Limb (tissue), 2 donors: ENCODE results near the gene PERCC1.

Experiments used
- DNase-seq, 2 donors: peaks; one replicate each; pipeline ENCODE4 v3.0.0-alpha.2; 2016; ENCODE audit errors: extremely low spot score in 2 of 2

PERCC1 gene

DNA sequence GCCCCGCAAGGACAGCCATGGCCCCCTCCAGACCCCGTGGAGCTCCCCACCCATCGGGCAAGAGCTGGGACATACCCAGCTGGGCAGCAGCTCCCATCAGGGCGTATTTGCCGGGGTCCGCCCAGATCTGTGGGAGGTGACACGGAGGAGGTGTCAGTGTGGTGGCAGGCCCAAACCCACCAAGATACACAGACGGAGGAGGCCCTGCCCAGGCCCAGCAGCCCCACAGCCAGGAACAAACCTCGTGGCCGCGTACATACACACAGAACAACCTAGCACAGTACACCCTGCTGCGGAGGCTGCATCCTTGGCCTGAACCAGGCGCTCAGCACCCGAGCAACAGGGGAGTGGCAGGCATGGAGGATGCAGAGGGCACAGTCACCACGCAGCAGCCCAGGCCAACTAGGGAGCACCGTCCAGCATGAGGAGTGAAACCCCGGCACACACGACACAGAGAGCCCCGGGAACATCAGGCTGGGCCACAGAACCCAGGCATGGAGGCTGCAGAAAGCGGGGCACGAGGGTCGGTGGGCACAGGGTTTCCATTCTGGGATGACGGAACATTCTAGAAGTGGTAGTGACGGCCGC lies 18.4 kb downstream of the PERCC1 start:
- DNase-seq, result no peak

DNA sequence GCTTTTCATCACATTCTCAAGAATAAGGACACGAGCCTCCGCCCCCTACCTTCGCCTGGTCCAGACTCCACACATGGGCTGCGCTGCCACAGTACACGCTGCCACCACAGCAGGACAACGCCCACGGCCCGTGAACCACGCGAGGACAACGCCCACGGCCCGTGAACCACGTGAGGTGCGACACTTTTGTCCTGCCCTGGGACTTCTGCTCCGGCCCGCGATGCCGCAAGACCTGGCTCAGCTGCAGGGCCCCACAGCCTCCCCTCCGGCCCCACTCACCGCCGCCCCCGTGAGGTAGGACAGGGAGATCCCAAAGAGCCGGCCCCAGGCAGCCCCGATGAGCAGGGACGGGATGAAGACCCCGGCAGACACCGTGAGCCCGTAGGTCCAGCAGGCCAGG lies 19.3 kb downstream of the PERCC1 start:
- DNase-seq, result no peak

DNA sequence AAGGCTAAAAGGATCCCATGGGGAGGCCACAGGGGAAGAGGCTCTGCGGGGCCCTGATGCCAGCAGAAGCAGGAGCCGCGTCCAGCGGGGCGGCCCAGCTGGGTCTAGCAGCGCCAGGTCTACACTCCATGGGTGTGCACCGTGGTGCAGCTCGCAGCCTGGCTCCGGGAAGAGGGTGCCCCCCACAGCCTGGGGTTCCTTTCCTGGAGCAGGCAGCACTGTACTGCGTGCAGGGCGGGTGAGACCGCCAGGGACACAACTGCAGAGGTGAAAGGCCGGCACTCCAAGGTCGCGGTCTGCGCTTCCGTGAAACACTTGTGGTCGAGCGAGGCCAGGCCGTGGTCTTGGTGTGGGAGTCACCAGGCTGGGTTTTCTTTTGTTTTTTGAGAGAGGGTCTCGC lies 20.0 kb downstream of the PERCC1 start:
- DNase-seq, result no peak

DNA sequence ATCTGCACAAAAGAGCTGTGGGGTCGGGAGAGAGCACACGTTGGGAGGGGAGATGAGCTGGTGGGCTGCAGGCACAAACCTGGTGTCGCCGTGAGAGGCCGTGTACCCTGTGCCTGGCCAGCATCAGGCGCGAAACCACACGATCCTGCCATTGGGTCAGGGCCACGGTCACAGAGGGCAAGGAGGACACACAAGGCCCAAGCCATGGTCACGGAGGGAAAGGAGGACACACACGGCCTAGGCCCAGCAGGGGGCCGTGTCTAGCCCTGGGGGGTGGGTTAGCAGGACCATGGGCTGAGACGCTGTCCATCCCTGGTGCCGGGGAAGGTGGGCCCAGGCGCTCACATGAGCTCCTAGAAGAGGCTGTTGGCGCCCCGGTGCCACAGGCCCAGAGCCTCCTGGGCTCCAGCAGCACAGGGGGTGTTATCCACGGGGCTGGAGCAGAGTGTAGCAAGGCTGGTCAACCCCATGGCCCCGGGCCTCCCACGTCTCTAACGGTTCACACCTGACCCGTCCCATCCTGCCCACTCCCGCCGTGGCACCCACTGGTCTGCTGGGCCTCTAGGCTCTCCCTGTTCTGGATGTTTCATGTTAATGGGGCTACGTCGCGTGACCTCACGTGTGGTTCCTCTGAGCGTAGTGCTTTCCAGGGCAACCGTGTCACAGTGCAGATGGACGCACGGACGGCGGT lies 21.0 kb downstream of the PERCC1 start:
- no peak for DNase-seq

DNA sequence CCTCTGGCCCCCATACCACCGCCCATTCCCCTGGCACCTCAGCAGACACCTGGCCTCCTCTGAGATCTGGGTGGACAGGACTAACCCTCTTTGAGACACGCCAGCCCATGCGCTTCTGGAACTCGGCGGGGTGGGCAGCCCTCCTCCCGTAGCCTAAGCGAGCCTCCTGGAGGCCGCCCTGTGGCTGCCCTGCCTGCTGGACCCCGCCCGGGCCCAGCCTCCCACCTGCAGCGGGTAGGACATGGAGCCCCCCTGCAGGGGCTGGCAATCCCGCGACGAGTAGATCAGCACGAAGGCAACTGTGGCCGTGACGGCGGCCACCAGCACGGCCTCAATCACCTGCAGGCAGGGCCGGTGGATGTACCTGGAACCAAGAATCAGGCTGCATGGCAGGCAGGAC lies 21.7 kb downstream of the PERCC1 start:
- DNase-seq, result no peak

DNA sequence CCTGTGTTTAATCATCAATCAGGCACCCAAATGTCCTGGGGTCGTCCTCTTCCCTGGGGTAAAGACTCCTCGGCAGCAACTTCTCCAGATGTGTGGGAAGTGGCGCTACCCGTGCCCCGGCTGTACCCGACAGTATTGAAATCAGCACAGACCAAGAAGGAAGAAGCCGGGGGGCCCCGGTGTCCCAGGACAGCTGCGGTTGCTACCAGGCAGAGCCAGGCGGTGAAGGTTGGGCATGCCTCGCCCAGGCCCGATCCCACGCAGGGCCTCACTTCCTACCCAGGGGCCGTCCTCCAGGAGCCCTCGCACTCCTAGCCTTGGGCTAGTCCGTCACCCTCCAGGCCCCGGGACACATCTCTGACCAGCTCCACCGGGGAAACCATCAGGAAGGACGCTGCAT lies 22.4 kb downstream of the PERCC1 start:
- no peak for DNase-seq

DNA sequence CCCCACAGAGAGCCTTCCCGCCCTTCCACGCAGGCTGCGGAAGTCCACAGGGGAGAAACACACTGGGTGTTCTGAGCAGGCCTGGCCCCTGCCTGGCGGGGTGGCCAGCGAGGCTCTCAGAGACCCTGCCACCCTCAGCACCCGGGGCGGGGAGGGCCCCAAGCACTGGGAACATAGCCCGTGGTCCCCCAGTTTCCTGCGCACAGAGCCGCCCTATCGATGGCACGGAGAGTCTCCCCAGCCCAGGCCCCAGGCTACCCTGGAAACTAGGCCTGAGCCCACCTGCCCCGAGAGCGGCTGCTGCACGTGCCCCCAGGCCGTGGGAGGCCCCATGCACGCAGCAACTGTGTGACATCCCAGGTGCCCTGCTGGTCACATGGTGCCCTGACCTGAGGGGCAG lies 23.7 kb downstream of the PERCC1 start:
- no peak for DNase-seq

DNA sequence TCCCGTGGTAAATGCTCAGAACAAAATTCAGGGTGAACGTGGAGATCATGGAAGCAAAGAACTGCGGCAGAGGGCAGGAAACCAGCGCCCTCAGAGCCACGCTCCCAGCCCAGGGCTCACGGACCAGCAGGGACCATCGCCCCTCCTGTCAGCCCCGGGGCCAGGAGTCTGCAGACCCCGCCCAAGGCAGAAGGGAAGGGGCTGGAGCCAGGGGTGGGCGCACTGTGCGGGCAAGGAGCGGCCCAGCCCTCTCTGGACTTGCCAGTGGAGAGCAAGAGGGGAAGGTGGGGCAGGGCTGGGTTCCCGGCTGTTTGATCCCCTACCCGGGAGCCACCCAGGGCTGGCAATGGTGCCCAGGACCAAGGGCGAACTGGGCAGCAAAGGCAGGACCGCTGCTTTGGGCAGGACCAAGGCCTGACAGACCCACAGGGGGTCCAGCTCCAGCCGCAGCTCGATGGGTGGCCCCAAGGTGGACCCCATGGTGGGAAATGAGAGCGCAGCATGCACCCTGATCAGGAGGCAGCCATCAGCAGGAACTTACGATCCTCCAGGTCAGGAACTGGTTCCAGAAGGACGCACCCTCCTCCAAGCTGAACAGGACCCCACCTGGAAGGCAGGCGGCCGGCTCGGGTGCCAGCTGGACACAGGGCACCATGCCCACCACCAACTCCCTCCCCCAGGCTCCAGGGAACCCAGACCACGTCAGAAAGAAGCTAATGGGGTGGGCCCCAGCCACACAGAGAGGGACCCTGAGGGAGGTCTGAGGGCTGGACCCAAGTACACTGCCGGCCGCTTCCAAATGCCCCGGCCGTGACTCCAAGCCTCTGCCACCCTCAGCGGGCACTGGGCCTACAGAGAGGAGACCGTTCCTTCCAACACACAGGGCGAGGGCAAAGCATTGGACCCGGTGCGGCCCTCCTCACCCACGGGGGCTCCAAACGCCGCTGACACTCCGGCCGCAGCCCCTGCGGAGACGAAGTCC lies 24.6 kb downstream of the PERCC1 start:
- no peak for DNase-seq

DNA sequence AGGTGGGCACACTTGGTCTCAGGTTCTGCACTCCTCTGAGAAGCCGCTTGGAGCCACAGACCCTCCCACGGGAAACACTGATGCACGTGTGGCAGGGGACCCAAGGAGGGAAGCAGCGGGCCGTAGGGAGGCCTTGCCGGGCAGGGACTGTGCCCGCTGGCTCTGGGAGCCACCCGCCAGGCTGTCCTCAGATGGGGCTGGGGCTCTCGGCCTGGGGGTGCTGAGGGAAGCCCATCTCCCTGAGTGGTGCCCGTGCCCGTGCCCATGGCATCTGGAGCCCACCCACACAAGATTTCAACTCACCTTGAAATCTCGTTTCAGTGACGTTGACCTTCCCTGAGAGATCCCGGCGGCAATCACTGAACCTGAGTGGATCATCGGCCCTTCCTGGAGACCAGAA lies 26.1 kb downstream of the PERCC1 start:
- no peak for DNase-seq

DNA sequence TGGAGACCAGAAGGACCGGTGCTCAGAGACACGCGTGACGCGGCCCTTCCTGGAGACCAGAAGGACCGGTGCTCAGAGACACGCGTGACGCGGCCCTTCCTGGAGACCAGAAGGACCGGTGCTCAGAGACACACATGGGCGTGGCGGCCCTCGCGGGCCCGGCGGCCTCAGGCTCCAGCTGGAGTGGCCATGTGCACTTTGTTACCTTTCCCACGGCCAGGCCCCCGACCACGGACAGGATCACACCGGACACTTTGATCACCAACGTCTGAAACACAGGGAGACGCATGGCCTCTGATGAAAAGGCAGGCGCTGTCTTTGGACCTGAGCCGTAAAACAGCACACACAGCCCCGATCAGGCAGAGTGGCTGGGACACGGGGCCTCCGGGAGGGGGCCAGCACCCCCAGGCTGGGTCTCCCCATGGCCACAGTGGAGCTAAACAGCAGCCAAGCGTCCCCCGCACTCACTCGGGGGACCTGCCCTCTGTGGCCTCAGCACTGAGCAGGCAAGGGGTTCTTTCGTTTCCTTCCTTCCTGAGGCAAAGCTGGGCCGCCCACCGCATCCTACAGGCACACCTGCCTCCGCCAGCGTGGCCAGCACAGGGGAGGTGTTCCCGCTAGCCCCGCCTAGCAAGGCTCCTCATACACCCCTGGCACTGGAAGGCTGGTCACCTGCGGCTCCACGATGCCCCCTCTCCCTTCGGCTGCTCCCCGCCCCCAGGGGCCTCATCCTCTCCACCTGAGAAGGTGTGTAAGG lies 26.8 kb downstream of the PERCC1 start:
- DNase-seq, result no peak

DNA sequence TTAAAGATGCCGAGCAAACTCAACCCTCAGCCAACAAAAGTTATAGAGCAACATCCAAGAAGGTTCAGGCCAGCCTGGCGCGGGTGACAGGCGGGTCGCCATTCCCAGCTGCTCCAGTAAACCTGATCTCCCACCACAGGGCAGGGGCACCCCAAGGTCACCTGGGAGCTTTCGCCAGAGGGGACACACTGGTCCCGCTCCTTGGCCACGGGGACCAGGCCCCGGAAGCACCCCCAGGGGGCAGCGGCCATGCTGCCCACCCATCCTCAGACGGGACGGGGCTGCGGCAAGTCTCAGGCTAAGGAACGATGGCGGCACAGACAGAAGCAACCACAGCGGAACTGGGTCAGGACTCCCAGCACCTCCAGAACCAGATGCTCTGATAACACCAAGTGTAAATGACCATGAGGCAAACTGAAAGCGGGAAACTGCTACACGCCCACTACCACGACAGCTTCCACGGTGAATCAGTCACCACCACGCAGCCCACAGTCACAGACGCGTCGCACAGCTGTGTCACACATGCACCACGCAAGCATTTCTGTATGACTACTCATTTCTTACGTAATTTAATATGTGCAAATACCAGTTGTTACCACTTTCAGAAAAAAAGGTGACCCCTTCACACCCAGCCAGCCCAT lies 27.6 kb downstream of the PERCC1 start:
- DNase-seq, result no peak

DNA sequence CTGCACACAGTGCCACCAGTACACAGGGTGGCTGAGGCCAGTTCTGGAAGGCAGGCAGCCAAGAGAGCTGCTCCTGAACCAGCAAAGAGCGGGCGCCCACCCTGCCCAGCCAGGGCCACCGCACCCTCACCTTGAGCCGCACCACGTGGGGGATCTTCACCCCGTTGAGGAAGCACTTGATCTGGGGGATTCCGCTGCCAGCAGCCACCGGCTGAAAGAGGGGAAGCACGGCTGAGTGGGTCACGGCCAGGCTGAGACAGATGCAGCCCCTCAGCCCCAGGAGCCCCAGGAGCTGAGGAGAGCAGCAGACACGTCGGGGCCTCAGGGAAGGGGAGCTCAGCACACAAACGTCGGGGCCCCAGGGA lies 28.1 kb downstream of the PERCC1 start:
- DNase-seq, result no peak

DNA sequence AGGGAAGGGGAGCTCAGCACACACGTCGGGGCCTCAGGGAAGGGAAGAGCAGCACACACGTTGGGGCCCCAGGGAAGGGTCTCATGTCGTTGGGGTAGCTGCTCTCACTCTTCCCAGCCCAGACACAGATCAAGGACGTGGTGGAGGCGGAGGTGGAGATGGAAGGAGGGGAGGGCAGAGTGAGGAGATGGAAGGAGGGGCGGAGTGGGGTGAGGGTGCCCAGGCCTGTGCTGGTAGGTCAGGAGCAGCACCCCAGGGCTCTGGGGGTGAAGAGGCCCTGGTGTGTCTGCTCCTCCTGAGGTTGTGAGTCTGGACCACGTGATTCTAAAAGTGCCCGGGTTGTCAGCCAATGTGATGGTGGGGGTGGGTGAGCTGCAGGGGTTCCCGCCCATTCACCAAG lies 29.1 kb downstream of the PERCC1 start:
- DNase-seq, result no peak

DNA sequence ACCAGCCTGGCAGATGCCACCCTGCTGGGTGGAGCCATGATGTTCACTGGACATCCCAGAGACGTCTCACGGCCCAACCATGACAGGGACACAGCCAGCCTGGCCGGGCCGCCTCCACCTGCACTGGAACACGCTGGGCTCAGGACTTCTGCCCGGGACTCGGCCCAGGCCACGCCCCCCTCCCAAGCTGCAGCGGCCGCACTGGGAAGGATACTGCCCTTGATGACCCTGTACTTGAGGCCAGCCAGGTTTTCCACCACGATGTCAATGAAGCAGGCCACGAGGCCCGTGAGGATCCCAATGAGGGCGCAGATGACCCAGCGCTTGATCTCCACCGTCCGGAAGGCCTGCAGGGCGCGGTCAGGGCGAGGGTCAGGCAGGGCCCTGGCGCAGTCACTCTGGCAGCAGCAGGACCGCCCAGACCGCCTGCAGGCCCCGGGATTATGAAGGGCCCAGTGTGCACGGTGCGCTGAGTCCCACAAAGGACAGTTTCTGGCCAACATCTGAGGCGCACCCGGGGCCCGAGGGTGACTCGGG lies 29.8 kb downstream of the PERCC1 start:
- DNase-seq, result no peak

DNA sequence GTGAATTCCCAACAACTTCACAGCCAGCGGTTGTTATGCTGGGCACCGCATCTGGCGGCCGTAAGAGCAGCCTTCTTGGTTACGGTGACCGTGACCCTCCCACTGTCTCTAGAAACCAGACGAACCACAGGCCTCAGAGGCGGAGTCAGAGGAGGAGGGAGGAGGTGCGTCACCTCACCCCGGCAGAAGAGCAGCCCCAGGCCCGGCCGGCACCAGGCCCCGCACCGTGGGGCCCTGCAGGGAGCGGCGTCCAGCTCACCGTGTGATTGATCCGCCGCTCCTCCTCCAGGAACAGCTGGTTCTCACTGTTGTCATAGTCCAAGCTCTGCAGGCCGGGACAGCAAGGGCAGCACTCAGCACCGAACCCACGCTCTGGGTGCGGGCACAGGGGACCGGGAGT lies 30.3 kb downstream of the PERCC1 start:
- DNase-seq, result no peak

DNA sequence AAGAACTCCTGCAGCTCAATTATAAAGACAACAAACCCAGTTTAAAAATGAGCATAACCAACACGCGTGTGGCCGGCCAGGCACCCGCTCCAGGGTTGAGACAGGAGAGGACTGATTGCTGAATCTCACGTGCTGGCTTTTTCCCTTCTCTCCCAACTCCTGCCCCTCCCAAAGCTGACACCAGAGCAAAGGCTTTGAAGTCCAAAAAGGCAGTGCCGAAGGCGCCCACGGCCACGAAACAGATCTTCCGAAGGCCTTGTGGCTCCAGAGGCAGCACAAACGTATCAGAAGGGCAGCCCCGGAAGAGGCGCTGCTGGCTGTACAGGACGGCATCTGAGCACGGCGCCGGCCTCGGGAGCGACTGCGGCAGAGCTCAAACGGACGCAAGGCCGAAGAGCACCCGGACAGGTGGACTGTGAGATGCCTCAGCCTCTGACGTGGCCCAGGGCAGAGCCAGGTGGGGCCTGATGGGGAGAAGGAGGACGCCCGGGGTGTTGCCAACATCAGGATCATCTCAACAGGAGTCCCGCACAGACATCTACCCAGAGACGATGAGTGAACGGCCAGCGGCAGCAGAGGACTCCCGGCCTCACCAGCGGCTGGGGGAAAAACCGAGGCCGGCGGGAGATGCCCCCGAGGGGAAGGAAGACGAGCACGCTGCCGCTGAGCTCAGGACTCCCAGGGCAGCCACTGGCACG lies 33.5 kb downstream of the PERCC1 start:
- no peak for DNase-seq

DNA sequence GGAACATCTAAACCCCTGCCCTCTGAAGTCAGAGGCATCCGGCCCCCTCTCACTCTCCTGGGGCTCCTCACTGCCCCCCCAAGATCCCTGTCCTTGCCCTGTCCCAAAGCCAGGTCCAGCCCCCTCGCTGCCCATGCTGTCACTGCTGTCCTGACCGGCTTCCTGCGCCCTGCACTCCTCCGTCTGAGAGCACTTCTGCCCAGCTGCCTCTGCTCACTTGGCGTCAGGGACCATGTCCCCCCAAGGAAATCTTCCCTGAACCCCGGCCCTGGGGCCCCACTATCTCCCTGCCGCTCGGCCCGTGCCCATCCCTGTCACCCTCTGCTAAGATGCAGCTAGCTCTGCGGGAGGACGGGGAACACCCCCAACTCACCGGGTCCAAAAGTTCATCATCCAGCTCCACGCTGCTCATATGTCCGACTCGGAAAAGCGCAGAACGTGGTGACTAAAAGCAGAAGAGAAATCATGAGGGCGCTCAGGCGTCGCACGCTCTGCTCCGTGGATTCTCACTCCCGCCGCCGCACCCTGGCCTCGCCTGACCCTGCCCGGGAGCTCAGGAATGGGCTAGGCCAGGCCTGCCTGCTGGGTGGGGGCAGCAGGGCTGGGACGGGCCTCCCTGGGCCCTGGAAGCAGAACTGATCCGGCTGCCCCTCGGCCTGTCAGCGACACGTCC lies 34.2 kb downstream of the PERCC1 start:
- no peak for DNase-seq

DNA sequence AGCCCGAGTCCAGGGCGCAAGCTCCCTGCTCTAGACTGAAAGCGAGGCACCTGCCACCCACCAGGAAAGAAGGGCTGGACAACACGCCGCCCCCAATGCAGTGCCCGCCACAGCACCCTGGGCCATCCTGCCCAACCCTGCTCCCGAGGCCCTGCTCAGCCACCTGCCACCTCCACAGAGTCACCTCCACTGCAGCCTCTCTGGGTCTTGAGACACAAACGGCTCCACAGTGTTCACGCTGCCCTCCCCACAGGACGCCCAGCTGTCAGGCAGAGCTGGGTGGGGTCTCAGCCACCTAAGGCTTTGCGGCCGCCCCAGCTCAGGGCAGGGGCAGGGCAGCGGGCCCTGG lies 34.7 kb downstream of the PERCC1 start:
- no peak for DNase-seq

DNA sequence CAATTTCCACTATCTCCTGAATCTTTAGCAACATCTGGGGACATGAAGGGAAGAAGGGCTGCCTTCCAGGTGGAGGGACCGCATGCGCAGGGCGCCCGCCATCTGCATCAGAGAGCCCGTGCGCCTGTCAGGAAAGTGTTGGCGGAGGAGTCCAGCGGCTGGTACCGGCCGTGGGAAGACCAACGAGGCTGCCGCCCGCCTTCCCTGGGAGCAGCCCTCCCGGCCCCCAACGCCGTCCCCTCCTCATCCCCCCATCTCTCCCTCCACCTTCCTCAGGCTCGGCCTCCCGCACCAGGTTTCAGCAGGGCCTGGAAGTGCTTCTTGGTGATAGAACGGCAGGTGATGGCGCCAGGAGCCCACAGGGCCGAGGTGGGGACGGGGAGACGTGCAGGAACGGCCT lies 35.2 kb downstream of the PERCC1 start:
- no peak for DNase-seq

DNA sequence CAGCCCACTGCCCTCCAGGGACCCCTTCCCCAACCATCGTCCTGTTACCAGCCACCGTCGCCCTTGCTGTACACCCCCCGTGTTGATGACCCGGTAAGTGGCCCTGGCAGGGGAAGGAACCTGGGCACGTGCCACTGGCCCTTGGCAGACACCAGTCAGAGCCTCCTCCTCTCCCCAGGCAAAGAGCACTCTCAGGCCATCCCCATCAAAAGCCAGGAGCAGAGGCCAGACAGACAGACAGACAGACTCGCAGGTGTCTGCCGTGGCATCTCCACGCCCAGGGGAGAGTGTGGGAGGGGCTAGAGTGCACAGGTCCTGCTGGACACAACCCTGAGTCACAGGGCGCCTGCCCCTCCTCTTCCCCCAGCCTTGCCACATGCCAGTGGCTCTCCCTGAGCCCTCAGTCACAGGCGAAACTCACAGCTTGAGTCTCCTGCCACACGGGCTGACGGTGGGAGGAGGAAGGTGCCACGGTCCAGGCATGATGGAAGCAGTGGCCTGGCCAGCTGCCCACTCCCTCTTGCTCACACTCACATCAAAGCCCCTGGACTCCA lies 36.2 kb downstream of the PERCC1 start:
- DNase-seq, result no peak
